Astrocyte (in vitro differentiated cells and primary cell): ENCODE results near the gene FRMD4B.

Experiments
- EZH2 ChIP-seq: IDR thresholded peaks from 2 replicates; pipeline ENCODE4 v1.6.1; 2012; ENCODE audit warnings: mild to moderate bottlenecking, low read length, inconsistent platforms; ENCODE audit not compliant: insufficient read depth
- TF ChIP-seq, protein P1 (sequence below): IDR thresholded peaks from 2 replicates; pipeline ENCODE4 v1.5.1; 2011; ENCODE audit warnings: low read depth, mild to moderate bottlenecking, inconsistent platforms, low read length, moderate library complexity; ENCODE audit not compliant: insufficient read depth

DNA sequence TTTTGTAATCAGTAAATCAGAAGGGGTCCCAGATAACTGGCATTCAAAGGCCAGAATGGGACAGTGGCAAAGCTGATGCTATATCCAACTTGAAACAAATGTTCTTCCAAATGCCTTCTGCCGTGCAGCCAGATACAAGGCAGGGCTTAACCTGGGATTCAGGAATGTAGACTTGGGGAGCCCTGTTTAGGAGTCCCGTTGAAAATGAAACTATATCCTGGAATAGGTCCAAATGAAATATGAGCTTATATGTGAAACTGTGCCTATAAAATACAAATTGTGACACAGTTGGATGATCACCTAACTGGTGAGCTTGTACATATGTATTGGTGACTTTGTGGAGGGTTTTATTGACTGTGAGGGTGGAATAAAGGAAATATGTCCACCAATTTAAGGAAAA is 28.7 kb downstream of the FRMD4B start:
- TF ChIP-seq, protein P1, sequence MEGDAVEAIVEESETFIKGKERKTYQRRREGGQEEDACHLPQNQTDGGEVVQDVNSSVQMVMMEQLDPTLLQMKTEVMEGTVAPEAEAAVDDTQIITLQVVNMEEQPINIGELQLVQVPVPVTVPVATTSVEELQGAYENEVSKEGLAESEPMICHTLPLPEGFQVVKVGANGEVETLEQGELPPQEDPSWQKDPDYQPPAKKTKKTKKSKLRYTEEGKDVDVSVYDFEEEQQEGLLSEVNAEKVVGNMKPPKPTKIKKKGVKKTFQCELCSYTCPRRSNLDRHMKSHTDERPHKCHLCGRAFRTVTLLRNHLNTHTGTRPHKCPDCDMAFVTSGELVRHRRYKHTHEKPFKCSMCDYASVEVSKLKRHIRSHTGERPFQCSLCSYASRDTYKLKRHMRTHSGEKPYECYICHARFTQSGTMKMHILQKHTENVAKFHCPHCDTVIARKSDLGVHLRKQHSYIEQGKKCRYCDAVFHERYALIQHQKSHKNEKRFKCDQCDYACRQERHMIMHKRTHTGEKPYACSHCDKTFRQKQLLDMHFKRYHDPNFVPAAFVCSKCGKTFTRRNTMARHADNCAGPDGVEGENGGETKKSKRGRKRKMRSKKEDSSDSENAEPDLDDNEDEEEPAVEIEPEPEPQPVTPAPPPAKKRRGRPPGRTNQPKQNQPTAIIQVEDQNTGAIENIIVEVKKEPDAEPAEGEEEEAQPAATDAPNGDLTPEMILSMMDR, result no peak
- no peak for TF ChIP-seq EZH2
